ENCODE measurements around the gene CD74.

CD74 gene

GRCh38 chr5:150409638-150410523 is 2.8 kb downstream of the CD74 start:
- peak; percentile 86 for DNase-seq (ENCODE audit: low spot score)

- DNase-seq (ENCODE audit: low spot score): no peak
These were observed 4.3 kb downstream of the CD74 start for GRCh38 chr5:150408231-150408943.

GRCh38 chr5:150407096-150407720 is 5.5 kb downstream of the CD74 start:
- no peak for DNase-seq (ENCODE audit: low spot score)

- DNase-seq (ENCODE audit: low spot score): no peak
These were observed 6.0 kb downstream of the CD74 start for GRCh38 chr5:150406723-150407095.

- DNase-seq (ENCODE audit: low spot score): no peak
These were observed 6.5 kb downstream of the CD74 start for GRCh38 chr5:150406103-150406722.

GRCh38 chr5:150404941-150405816 is 7.5 kb downstream of the CD74 start:
- no peak for DNase-seq (ENCODE audit: low spot score)

- no peak for DNase-seq (ENCODE audit: low spot score)
These were observed 8.2 kb downstream of the CD74 start for GRCh38 chr5:150404535-150404934.

- no peak for DNase-seq (ENCODE audit: low spot score)
These were observed 8.6 kb downstream of the CD74 start for GRCh38 chr5:150404121-150404520.

- DNase-seq (ENCODE audit: low spot score): no peak
These were observed 9.8 kb downstream of the CD74 start for GRCh38 chr5:150402901-150403342.

- DNase-seq (ENCODE audit: low spot score): no peak
These were observed 10.4 kb downstream of the CD74 start for GRCh38 chr5:150402229-150402773.

- DNase-seq (ENCODE audit: low spot score): no peak
These were observed 11.1 kb downstream of the CD74 start for GRCh38 chr5:150401376-150402228.

GRCh38 chr5:150401076-150401375 is 11.7 kb downstream of the CD74 start:
- no peak for DNase-seq (ENCODE audit: low spot score)

GRCh38 chr5:150400316-150401075 is 12.2 kb downstream of the CD74 start:
- no peak for DNase-seq (ENCODE audit: low spot score)

GRCh38 chr5:150399524-150400211 is 13.0 kb downstream of the CD74 start:
- no peak for DNase-seq (ENCODE audit: low spot score)

- no peak for DNase-seq (ENCODE audit: low spot score)
These were observed 13.8 kb downstream of the CD74 start for GRCh38 chr5:150398722-150399523.

- DNase-seq (ENCODE audit: low spot score): no peak
These were observed 14.7 kb downstream of the CD74 start for GRCh38 chr5:150397782-150398721.
